Thyroid gland (tissue), 4 donors: ENCODE measurements around the gene PCSK2. TPM values are rescaled to one million over a fixed set of nuclear protein-coding genes. Genes with fewer than 3 reads are reported as not detected.

Experiments used
- DNase-seq, 2 donors: peaks; one replicate each; pipeline ENCODE4 v3.0.0-alpha.2; 2019
- H3K27ac ChIP-seq, 3 donors: fragments of 200-600 bp; sonication (generic); 1 replicate in 2 of 3; 2 replicates in 1 of 3; pipeline ENCODE4 v1.5.1; 2016 to 2019; ENCODE audit warnings: mild to moderate bottlenecking in 1 of 3, moderate library complexity in 1 of 3
- H3K27me3 ChIP-seq: fragments of 200-600 bp; sonication (generic); one replicate; pipeline ENCODE4 v1.5.1; 2019
- H3K36me3 ChIP-seq, 2 donors: fragments of 200-600 bp; sonication (generic); one replicate each; pipeline ENCODE4 v1.5.1; 2016 to 2019
- H3K4me1 ChIP-seq, 2 donors: fragments of 200-600 bp; sonication (generic); one replicate each; pipeline ENCODE4 v1.5.1; 2017 to 2019
- H3K4me3 ChIP-seq, 3 donors: fragments of 200-600 bp; sonication (generic); replicated peaks in 1 of 3; 1 replicate in 2 of 3; 2 replicates in 1 of 3; pipeline ENCODE4 v1.5.1; 2016; ENCODE audit warnings: mild to moderate bottlenecking in 1 of 3
- H3K9me3 ChIP-seq: fragments of 200-600 bp; sonication (generic); one replicate; pipeline ENCODE4 v1.5.1; 2017
- CTCF ChIP-seq, 6 experiments: fragments of 200-600 bp in 3 of 6; fragments of 450-650 bp in 3 of 6; sonication (generic) in 3 of 6; IDR thresholded peaks; one replicate each; pipeline ENCODE4 v1.5.1; 2016 to 2019; ENCODE audit warnings: antibody characterized with exemption in 6 of 6, mild to moderate bottlenecking in 2 of 6, inconsistent platforms in 1 of 6, moderate library complexity in 1 of 6
- POLR2A ChIP-seq, 2 donors: fragments of 450-650 bp; IDR thresholded peaks; one replicate each; pipeline ENCODE4 v1.6.1; 2017; ENCODE audit warnings: antibody characterized with exemption in 2 of 2, mild to moderate bottlenecking in 2 of 2, moderate library complexity in 1 of 2
- WGBS, 2 donors: methylation state at CpG; one replicate each; pipeline ENCODE4 v1.1.5; 2017; 5-methylcytosine and 5-hydroxymethylcytosine counted together
- intact Hi-C: fragments of 100-400 bp; cut with DNase I; formaldehyde crosslinking; loops from one replicate; pipeline ENCODE4 v1.15.1; 2023
- small RNA-seq: library from RNA; depleted of rRNA; stranded (forward); fragments of <200 nt; gene quantifications from one replicate; pipeline ENCODE3, GENCODE V24; 2016
- total RNA-seq, 4 donors: library from RNA; depleted of rRNA; stranded (reverse); fragments of >200 nt; gene quantifications; one replicate each; pipeline ENCODE4 v1.2.3, GENCODE V29; 2016

The PCSK2 gene
- total RNA-seq, 4 donors from 2014 or later: 43.2 to 242 (median 112) TPM

GRCh38 chr20:17534077-17534476 is 307.2 kb downstream of the PCSK2 start:
- H3K27ac ChIP-seq: no peak overlapping the region
- WGBS, 2 donors: 94 to 95% methylated on average over 3 of the region's 3 CpGs
- DNase-seq: no peak
- no peaks in the 10 kb centered on the region for H3K27me3 ChIP-seq
- H3K4me3 ChIP-seq: no peak overlapping the region
- intact Hi-C loops: loop anchor here (5.0 kb wide), 1 partner anchor 83 kb away; no protein-coding TSS in a partner anchor
- no peaks in the 10 kb centered on the region for H3K36me3 ChIP-seq
- TF ChIP-seq POLR2A (IDR thresholded peaks at IDR 0.05): no peak
- TF ChIP-seq CTCF (IDR thresholded peaks at IDR 0.05): no peak
- no peaks in the 10 kb centered on the region for H3K9me3 ChIP-seq
- H3K4me1 ChIP-seq: peaks cover 8 to 12% of the 10 kb centered on the region in 2 donors

Small RNA genes within 50 kb of the gene (small RNA-seq; reads per million reads assigned to genes)
- gene AL359511.1 (not detected), gene RNU1-131P (not detected), gene RNU6-27P (not detected)
